ENCODE measurements around the gene AK8. TPM values are rescaled to one million over a fixed set of nuclear protein-coding genes. Genes with fewer than 3 reads are reported as not detected.

AK8 gene
- total RNA-seq, 1 experiment from 2014 or later, result 0.88 TPM

DNA sequence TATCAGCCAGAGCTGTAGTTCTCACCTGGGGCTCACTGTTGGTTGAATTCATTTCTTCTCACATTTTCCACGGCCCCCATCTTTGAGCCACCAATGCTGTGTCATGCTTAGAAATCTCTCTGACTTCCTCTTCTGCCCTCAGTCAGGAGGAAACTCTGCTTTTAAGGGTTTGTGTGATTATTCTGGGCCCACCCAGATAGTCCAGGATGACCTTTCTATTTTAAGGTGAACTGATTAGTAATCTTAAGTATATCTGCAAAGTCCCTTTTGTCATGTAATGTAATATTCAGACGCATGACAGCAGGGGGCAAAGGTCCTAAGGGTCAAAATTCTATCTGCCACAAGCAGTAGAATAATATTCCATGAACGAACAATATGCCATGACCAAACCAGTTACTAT is 88.4 kb downstream of the AK8 start:
- peaks cover 8% of the 10 kb centered on the region for H3K9me3 Mint-ChIP-seq (ENCODE audit: unreplicated experiment)
- DNase-seq, result no peak
- CTCF ChIA-PET, result no interaction called here

GRCh38 chr9:132788378-132788777 is 89.7 kb downstream of the AK8 start:
- no TSS peak for BruUV-seq (replicated peaks)
- no peaks in the 10 kb centered on the region for H3K36me3 Mint-ChIP-seq (ENCODE audit: insufficient read depth, unreplicated experiment)
- Histone ChIP-seq H3K4me3 (ENCODE audit: low read depth, low read length) (no peak overlapping the region), H3K36me3 (ENCODE audit: control insufficient read depth, insufficient read depth, low read length) (no peaks in the 10 kb centered on the region), H3K9me3 (no peaks in the 10 kb centered on the region; the same call in 1 of the 2 replicates), H3K4me1 (0 out of 2 replicates have a peak, but pooled peaks cover under 1% of the 10 kb centered on the region), H3K27me3 (replicated peaks; ENCODE audit: control insufficient read depth, insufficient read depth, low read length) (no peaks in the 10 kb centered on the region)
- DNase-seq, result no peak
- H3K27me3 Mint-ChIP-seq (ENCODE audit: insufficient read depth, unreplicated experiment), result no peaks in the 10 kb centered on the region
- H3K4me1 Mint-ChIP-seq (ENCODE audit: low read depth, unreplicated experiment), result peaks cover 20% of the 10 kb centered on the region
- H3K9me3 Mint-ChIP-seq (ENCODE audit: unreplicated experiment), result peaks cover 8% of the 10 kb centered on the region
- TF ChIP-seq CTCF (IDR thresholded peaks at IDR 0.05; ENCODE audit: insufficient read depth in 1 of 2, low read depth in 1 of 2, low read length in 1 of 2, severe bottlenecking in 1 of 2, unreplicated experiment in 1 of 2), result no peak
- no peak overlapping the region for H3K4me3 Mint-ChIP-seq (ENCODE audit: unreplicated experiment)
- no peak overlapping the region for H3K27ac Mint-ChIP-seq (ENCODE audit: unreplicated experiment)
- POLR2A ChIA-PET, result no interaction called here
- CTCF ChIA-PET, result no interaction called here
- intact Hi-C loops (cut with micrococcal nuclease; ENCODE audit: unreplicated experiment), result no loop called here

More for the DNA sequence above, 88.4 kb downstream of the AK8 start:
- POLR2A ChIA-PET, result no interaction called here
- intact Hi-C loops (cut with micrococcal nuclease; ENCODE audit: unreplicated experiment), result no loop called here
- Histone ChIP-seq H3K36me3 (ENCODE audit: control insufficient read depth, insufficient read depth, low read length) (no peaks in the 10 kb centered on the region), H3K4me3 (ENCODE audit: low read depth, low read length) (no peak overlapping the region), H3K27me3 (replicated peaks; ENCODE audit: control insufficient read depth, insufficient read depth, low read length) (no peaks in the 10 kb centered on the region), H3K9me3 (no peaks in the 10 kb centered on the region; the same call in 1 of the 2 replicates), H3K4me1 (peaks cover 9% of the 10 kb centered on the region; the same call in 1 of the 2 replicates)
- no peak for TF ChIP-seq CTCF (IDR thresholded peaks at IDR 0.05; ENCODE audit: insufficient read depth in 1 of 2, low read depth in 1 of 2, low read length in 1 of 2, severe bottlenecking in 1 of 2, unreplicated experiment in 1 of 2)
- no peak overlapping the region for H3K27ac Mint-ChIP-seq (ENCODE audit: unreplicated experiment)
- H3K4me1 Mint-ChIP-seq (ENCODE audit: low read depth, unreplicated experiment), result peaks cover 25% of the 10 kb centered on the region
- BruUV-seq (replicated peaks), result no TSS peak
- no peaks in the 10 kb centered on the region for H3K36me3 Mint-ChIP-seq (ENCODE audit: insufficient read depth, unreplicated experiment)
- no peaks in the 10 kb centered on the region for H3K27me3 Mint-ChIP-seq (ENCODE audit: insufficient read depth, unreplicated experiment)
- no peak overlapping the region for H3K4me3 Mint-ChIP-seq (ENCODE audit: unreplicated experiment)

- POLR2A ChIA-PET, result no interaction called here
- Mint-ChIP-seq H3K9me3 (ENCODE audit: unreplicated experiment) (peaks cover 8% of the 10 kb centered on the region), H3K4me3 (ENCODE audit: unreplicated experiment) (no peak overlapping the region), H3K27ac (ENCODE audit: unreplicated experiment) (no peak overlapping the region), H3K36me3 (ENCODE audit: insufficient read depth, unreplicated experiment) (no peaks in the 10 kb centered on the region), H3K4me1 (ENCODE audit: low read depth, unreplicated experiment) (peaks cover 19% of the 10 kb centered on the region), H3K27me3 (ENCODE audit: insufficient read depth, unreplicated experiment) (no peaks in the 10 kb centered on the region)
- TF ChIP-seq CTCF (IDR thresholded peaks at IDR 0.05; ENCODE audit: insufficient read depth in 1 of 2, low read depth in 1 of 2, low read length in 1 of 2, severe bottlenecking in 1 of 2, unreplicated experiment in 1 of 2), result no peak
- DNase-seq, result no peak
- CTCF ChIA-PET, result no interaction called here
- H3K4me3 ChIP-seq (ENCODE audit: low read depth, low read length), result no peak overlapping the region
- BruUV-seq (replicated peaks), result no TSS peak
- intact Hi-C loops (cut with micrococcal nuclease; ENCODE audit: unreplicated experiment), result no loop called here
- H3K27me3 ChIP-seq (replicated peaks; ENCODE audit: control insufficient read depth, insufficient read depth, low read length), result no peaks in the 10 kb centered on the region
- H3K9me3 ChIP-seq, result no peaks in the 10 kb centered on the region; the same call in 1 of the 2 replicates
- no peaks in the 10 kb centered on the region for H3K36me3 ChIP-seq (ENCODE audit: control insufficient read depth, insufficient read depth, low read length)
- no peaks in the 10 kb centered on the region for H3K4me1 ChIP-seq
These were observed 90.3 kb downstream of the AK8 start for GRCh38 chr9:132787748-132788159.

All from Caco-2 (cell line).